Stimulated activated CD4-positive, alpha-beta T cell treated with anti-CD3 and anti-CD28 coated beads, Interleukin-2, amount 100 ng/mL, for 4 hours (primary cell): ENCODE data around the gene SMOC2.

ENCODE experiments used
- DNase-seq: peaks from one replicate; pipeline ENCODE4 v3.0.0-alpha.2; 2020; ENCODE audit warnings: low read depth

SMOC2 gene

GRCh38 chr6:168625602-168626001 lies 184.6 kb downstream of the SMOC2 start:
- no peak for DNase-seq

- DNase-seq: no peak
Measured at GRCh38 chr6:168626046-168626602, 185.1 kb downstream of the SMOC2 start.

GRCh38 chr6:168627506-168628175 lies 186.7 kb downstream of the SMOC2 start:
- DNase-seq: no peak

GRCh38 chr6:168628176-168628553 lies 187.2 kb downstream of the SMOC2 start:
- no peak for DNase-seq

- no peak for DNase-seq
Measured at GRCh38 chr6:168628732-168629245, 187.8 kb downstream of the SMOC2 start.

- no peak for DNase-seq
Measured at GRCh38 chr6:168631564-168631963, 190.6 kb downstream of the SMOC2 start.

GRCh38 chr6:168632694-168633093 lies 191.7 kb downstream of the SMOC2 start:
- DNase-seq: no peak

- DNase-seq: no peak
Measured at GRCh38 chr6:168634541-168635328, 193.8 kb downstream of the SMOC2 start.

GRCh38 chr6:168636147-168637004 lies 195.4 kb downstream of the SMOC2 start:
- no peak for DNase-seq

- DNase-seq: no peak
Measured at GRCh38 chr6:168637834-168638233, 196.8 kb downstream of the SMOC2 start.

GRCh38 chr6:168638468-168639271 lies 197.7 kb downstream of the SMOC2 start:
- no peak for DNase-seq

GRCh38 chr6:168640181-168640580 lies 199.2 kb downstream of the SMOC2 start:
- DNase-seq: no peak

GRCh38 chr6:168640768-168641167 lies 199.8 kb downstream of the SMOC2 start:
- no peak for DNase-seq

GRCh38 chr6:168641446-168641845 lies 200.5 kb downstream of the SMOC2 start:
- DNase-seq: no peak

- no peak for DNase-seq
Measured at GRCh38 chr6:168643401-168643800, 202.4 kb downstream of the SMOC2 start.

GRCh38 chr6:168645326-168645725 lies 204.3 kb downstream of the SMOC2 start:
- no peak for DNase-seq

GRCh38 chr6:168647271-168647670 lies 206.3 kb downstream of the SMOC2 start:
- DNase-seq: no peak

GRCh38 chr6:168648240-168649125 lies 207.5 kb downstream of the SMOC2 start:
- DNase-seq: no peak

GRCh38 chr6:168649209-168649608 lies 208.2 kb downstream of the SMOC2 start:
- DNase-seq: no peak

GRCh38 chr6:168650671-168651111 lies 209.7 kb downstream of the SMOC2 start:
- no peak for DNase-seq
